ENCODE measurements around the gene FAR1.

Gene FAR1

GRCh38 chr11:13762718-13763117 lies 94.2 kb downstream of the FAR1 start:
- no peaks in the 10 kb centered on the region for H3K36me3 ChIP-seq (ENCODE audit: control insufficient read depth, insufficient read depth, low read length)
- no peak for DNase-seq (ENCODE audit: extremely low read depth, insufficient read length)
- TF ChIP-seq, protein P1, sequence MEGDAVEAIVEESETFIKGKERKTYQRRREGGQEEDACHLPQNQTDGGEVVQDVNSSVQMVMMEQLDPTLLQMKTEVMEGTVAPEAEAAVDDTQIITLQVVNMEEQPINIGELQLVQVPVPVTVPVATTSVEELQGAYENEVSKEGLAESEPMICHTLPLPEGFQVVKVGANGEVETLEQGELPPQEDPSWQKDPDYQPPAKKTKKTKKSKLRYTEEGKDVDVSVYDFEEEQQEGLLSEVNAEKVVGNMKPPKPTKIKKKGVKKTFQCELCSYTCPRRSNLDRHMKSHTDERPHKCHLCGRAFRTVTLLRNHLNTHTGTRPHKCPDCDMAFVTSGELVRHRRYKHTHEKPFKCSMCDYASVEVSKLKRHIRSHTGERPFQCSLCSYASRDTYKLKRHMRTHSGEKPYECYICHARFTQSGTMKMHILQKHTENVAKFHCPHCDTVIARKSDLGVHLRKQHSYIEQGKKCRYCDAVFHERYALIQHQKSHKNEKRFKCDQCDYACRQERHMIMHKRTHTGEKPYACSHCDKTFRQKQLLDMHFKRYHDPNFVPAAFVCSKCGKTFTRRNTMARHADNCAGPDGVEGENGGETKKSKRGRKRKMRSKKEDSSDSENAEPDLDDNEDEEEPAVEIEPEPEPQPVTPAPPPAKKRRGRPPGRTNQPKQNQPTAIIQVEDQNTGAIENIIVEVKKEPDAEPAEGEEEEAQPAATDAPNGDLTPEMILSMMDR (IDR thresholded peaks at IDR 0.05; ENCODE audit: insufficient read depth, low read length, poor library complexity, severe bottlenecking): no peak
- H3K4me3 ChIP-seq (replicated peaks; ENCODE audit: low read depth, low read length): no peak overlapping the region
- H3K27me3 ChIP-seq (replicated peaks; ENCODE audit: control insufficient read depth, insufficient read depth, low read length): no peaks in the 10 kb centered on the region

- no peak overlapping the region for H3K4me3 ChIP-seq (replicated peaks; ENCODE audit: low read depth, low read length)
Measured at GRCh38 chr11:13763341-13763740, 94.9 kb downstream of the FAR1 start.

GRCh38 chr11:13765886-13766285 lies 97.4 kb downstream of the FAR1 start:
- H3K4me3 ChIP-seq (replicated peaks; ENCODE audit: low read depth, low read length): no peak overlapping the region
- no peaks in the 10 kb centered on the region for H3K27me3 ChIP-seq (replicated peaks; ENCODE audit: control insufficient read depth, insufficient read depth, low read length)
- TF ChIP-seq, protein P1 (IDR thresholded peaks at IDR 0.05; ENCODE audit: insufficient read depth, low read length, poor library complexity, severe bottlenecking): no peak
- DNase-seq (ENCODE audit: extremely low read depth, insufficient read length): no peak
- no peaks in the 10 kb centered on the region for H3K36me3 ChIP-seq (ENCODE audit: control insufficient read depth, insufficient read depth, low read length)

More at GRCh38 chr11:13763341-13763740, 94.9 kb downstream of the FAR1 start:
- Histone ChIP-seq H3K27me3 (replicated peaks; ENCODE audit: control insufficient read depth, insufficient read depth, low read length) (no peaks in the 10 kb centered on the region), H3K36me3 (ENCODE audit: control insufficient read depth, insufficient read depth, low read length) (no peaks in the 10 kb centered on the region)
- DNase-seq (ENCODE audit: extremely low read depth, insufficient read length): no peak
- TF ChIP-seq, protein P1 (IDR thresholded peaks at IDR 0.05; ENCODE audit: insufficient read depth, low read length, poor library complexity, severe bottlenecking): no peak

GRCh38 chr11:13767471-13767870 lies 99.0 kb downstream of the FAR1 start:
- no peak for DNase-seq (ENCODE audit: extremely low read depth, insufficient read length)
- Histone ChIP-seq H3K27me3 (replicated peaks; ENCODE audit: control insufficient read depth, insufficient read depth, low read length) (no peaks in the 10 kb centered on the region), H3K4me3 (replicated peaks; ENCODE audit: low read depth, low read length) (no peak overlapping the region), H3K36me3 (ENCODE audit: control insufficient read depth, insufficient read depth, low read length) (no peaks in the 10 kb centered on the region)
- TF ChIP-seq, protein P1 (IDR thresholded peaks at IDR 0.05; ENCODE audit: insufficient read depth, low read length, poor library complexity, severe bottlenecking): no peak

GRCh38 chr11:13769188-13769587 lies 100.7 kb downstream of the FAR1 start:
- TF ChIP-seq, protein P1 (IDR thresholded peaks at IDR 0.05; ENCODE audit: insufficient read depth, low read length, poor library complexity, severe bottlenecking): no peak
- no peaks in the 10 kb centered on the region for H3K36me3 ChIP-seq (ENCODE audit: control insufficient read depth, insufficient read depth, low read length)
- no peak overlapping the region for H3K4me3 ChIP-seq (replicated peaks; ENCODE audit: low read depth, low read length)
- H3K27me3 ChIP-seq (replicated peaks; ENCODE audit: control insufficient read depth, insufficient read depth, low read length): no peaks in the 10 kb centered on the region
- no peak for DNase-seq (ENCODE audit: extremely low read depth, insufficient read length)

DNA sequence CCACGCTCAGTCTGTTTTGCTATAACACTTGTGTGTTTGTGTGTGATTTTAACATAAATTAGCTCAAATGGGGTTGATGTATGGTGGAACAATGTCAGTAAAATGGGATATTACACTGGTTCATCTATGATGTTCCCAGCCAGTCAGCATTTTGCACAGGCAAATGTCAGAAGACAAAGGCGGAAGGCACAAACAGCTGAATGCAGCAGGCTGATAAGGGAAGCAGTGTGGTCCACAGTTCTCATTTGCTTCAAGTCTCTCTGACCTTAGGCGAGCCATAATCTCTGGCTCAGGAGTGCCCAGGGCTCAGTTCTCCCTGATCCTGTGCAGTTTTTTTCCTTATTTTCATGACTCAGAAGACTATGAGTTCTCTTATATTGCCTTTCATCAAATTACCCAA lies 102.7 kb downstream of the FAR1 start:
- TF ChIP-seq, protein P1 (IDR thresholded peaks at IDR 0.05; ENCODE audit: insufficient read depth, low read length, poor library complexity, severe bottlenecking): no peak
- Histone ChIP-seq H3K36me3 (ENCODE audit: control insufficient read depth, insufficient read depth, low read length) (no peaks in the 10 kb centered on the region), H3K4me3 (replicated peaks; ENCODE audit: low read depth, low read length) (no peak overlapping the region), H3K27me3 (replicated peaks; ENCODE audit: control insufficient read depth, insufficient read depth, low read length) (no peaks in the 10 kb centered on the region)
- DNase-seq (ENCODE audit: extremely low read depth, insufficient read length): no peak

Measured in GM06990 (cell line).